ENCODE measurements around the gene SLC25A41. TPM values are rescaled to one million over a fixed set of nuclear protein-coding genes. Genes with fewer than 3 reads are reported as not detected.

Gene SLC25A41
- total and polyA plus RNA-seq, 2 of the 13 experiments (the other 11 are each of a cell fraction or from before 2014, with no cell fraction given): 0.33 to 0.95 TPM

DNA sequence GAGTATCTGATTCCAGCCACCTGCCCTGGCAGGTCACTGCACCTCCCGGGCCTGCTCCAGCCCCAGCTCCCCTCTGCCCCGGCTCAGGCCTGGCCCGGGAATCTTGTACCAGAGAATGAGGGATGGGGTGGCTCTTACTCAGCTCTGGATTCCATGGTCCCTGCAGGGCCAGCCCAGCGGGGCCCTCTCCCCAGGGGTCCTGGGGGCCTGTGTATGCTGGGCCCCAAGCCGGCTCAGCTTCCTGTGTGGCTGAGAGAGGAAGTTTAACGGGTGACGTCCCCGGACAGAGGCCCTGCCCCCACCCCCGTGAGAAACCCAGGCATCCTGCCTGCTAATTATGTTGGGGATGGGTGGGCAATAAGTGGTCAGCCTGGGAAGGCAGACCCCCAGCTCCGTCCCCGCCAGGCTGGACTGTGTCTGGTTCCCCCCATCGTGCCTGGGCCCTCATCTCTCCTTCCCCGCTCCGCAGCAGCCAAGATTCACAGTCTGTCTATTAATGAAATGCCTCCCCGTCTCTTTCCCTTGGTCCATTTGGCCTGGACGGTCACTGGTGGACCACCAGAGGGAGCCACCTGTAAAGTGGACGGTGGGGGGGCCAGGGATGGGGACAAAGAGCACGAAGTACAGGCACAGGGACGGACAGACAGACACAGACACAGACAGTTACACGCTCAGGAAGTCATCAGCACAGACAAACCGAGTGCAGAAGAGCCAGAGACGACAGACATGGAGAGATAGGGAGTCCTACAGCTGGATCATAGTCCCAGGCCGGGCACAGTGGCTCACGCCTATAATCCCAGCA, 48.2 kb upstream of the SLC25A41 start, which contains the start of gene DENND1C (continued):
- TF ChIP-seq, protein P1, sequence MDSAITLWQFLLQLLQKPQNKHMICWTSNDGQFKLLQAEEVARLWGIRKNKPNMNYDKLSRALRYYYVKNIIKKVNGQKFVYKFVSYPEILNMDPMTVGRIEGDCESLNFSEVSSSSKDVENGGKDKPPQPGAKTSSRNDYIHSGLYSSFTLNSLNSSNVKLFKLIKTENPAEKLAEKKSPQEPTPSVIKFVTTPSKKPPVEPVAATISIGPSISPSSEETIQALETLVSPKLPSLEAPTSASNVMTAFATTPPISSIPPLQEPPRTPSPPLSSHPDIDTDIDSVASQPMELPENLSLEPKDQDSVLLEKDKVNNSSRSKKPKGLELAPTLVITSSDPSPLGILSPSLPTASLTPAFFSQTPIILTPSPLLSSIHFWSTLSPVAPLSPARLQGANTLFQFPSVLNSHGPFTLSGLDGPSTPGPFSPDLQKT (CRISPR knock-in tag; IDR thresholded peaks at IDR 0.05; ENCODE audit: borderline replicate concordance): no peak
- TF ChIP-seq DBP (CRISPR knock-in tag; IDR thresholded peaks at IDR 0.05; ENCODE audit: not compliant biosample characterization): no peak
- TF ChIP-seq ZNF441 (CRISPR knock-in tag; IDR thresholded peaks at IDR 0.05; ENCODE audit: borderline replicate concordance): 0 out of 2 replicates have a peak, but pooled peaks have one; percentile 28
- TF ChIP-seq SALL1 (CRISPR knock-in tag; IDR thresholded peaks at IDR 0.05): peak; percentile 72
- no peak for TF ChIP-seq ZNF703 (CRISPR knock-in tag; IDR thresholded peaks at IDR 0.05; ENCODE audit: borderline replicate concordance)
- TF ChIP-seq ZNF790 (CRISPR knock-in tag; IDR thresholded peaks at IDR 0.05; ENCODE audit: borderline replicate concordance): no peak
- TF ChIP-seq TCF12 (IDR thresholded peaks at IDR 0.05): no peak
- TF ChIP-seq TCF12 (CRISPR knock-in tag; IDR thresholded peaks at IDR 0.05): no peak
- peak; percentile 69 for TF ChIP-seq GATAD2A (CRISPR knock-in tag; IDR thresholded peaks at IDR 0.05)
- no peak for TF ChIP-seq BRCA1 (CRISPR knock-in tag; IDR thresholded peaks at IDR 0.05)
- no peak for TF ChIP-seq ZNF773 (CRISPR knock-in tag; IDR thresholded peaks at IDR 0.05; ENCODE audit: borderline replicate concordance)
- TF ChIP-seq KLF12 (CRISPR knock-in tag; IDR thresholded peaks at IDR 0.05; ENCODE audit: borderline replicate concordance): no peak
- no peak for TF ChIP-seq ZNF567 (CRISPR knock-in tag; IDR thresholded peaks at IDR 0.05; ENCODE audit: borderline replicate concordance)
- no peak for TF ChIP-seq RBFOX2 (IDR thresholded peaks at IDR 0.05; ENCODE audit: low read depth, low read length)
- TF ChIP-seq GZF1 (CRISPR knock-in tag; IDR thresholded peaks at IDR 0.05): no peak
- TF ChIP-seq IRF1 (CRISPR knock-in tag; IDR thresholded peaks at IDR 0.05; ENCODE audit: low read depth): no peak
- no peak for TF ChIP-seq GMEB2 (CRISPR knock-in tag; IDR thresholded peaks at IDR 0.05; ENCODE audit: low read depth)
- TF ChIP-seq ATF2 (CRISPR knock-in tag; IDR thresholded peaks at IDR 0.05): no peak
- TF ChIP-seq ZNF296 (CRISPR knock-in tag; conservative IDR thresholded peaks at IDR 0.05): no peak
- TF ChIP-seq HDAC2 (CRISPR knock-in tag; IDR thresholded peaks at IDR 0.05): no peak
- TF ChIP-seq ZNF672 (CRISPR knock-in tag; IDR thresholded peaks at IDR 0.05): no peak
- no peak for TF ChIP-seq CBX5 (CRISPR knock-in tag; IDR thresholded peaks at IDR 0.05; ENCODE audit: borderline replicate concordance)
- no peak for TF ChIP-seq ZNF337 (CRISPR knock-in tag; IDR thresholded peaks at IDR 0.05; ENCODE audit: borderline replicate concordance, low read depth)
- TF ChIP-seq ZBTB7B (CRISPR knock-in tag; IDR thresholded peaks at IDR 0.05): no peak
- TF ChIP-seq HDAC6 (IDR thresholded peaks at IDR 0.05; ENCODE audit: low read depth, low read length): no peak

Data from HepG2 (cell line).